GM19455 (cell line): ENCODE measurements around the gene GBE1.
"Not testable (repeated sequence)": the region's sequence is repeated elsewhere in the genome, so short reads cannot be mapped to it uniquely, and the experiment has no call there.

ENCODE experiments used
- ATAC-seq: cut with Tn5 transposase; IDR thresholded peaks from one replicate; pipeline ENCODE4 v1.9.1; 2021; ENCODE audit not compliant: unreplicated experiment

Gene GBE1

GRCh38 chr3:81544385-81544784 is 217.1 kb downstream of the GBE1 start:
- ATAC-seq, result no peak

- no peak for ATAC-seq
Observed at GRCh38 chr3:81540787-81541186, 220.7 kb downstream of the GBE1 start.

GRCh38 chr3:81531846-81532245 is 229.6 kb downstream of the GBE1 start:
- ATAC-seq, result no peak

DNA sequence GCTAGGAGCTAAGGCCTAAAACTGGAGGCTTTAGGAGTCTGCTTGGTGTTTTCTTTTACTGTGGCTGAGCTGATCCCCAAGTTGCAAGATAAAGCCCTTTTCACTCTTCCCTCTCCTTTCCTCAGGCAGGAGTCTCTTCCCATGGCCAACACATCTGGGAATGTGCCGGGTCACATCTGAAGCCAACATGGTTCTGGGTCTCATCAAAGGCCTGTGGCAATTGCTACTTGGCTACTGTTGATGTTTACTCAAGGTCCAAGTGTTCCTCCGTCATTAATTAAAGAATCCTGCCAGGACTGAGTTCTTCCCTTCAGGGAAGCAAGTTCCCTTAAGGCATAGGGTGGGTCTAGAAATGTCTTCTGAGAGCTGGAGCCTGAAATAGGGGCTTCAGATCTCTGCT is 230.2 kb downstream of the GBE1 start:
- ATAC-seq, result no peak

DNA sequence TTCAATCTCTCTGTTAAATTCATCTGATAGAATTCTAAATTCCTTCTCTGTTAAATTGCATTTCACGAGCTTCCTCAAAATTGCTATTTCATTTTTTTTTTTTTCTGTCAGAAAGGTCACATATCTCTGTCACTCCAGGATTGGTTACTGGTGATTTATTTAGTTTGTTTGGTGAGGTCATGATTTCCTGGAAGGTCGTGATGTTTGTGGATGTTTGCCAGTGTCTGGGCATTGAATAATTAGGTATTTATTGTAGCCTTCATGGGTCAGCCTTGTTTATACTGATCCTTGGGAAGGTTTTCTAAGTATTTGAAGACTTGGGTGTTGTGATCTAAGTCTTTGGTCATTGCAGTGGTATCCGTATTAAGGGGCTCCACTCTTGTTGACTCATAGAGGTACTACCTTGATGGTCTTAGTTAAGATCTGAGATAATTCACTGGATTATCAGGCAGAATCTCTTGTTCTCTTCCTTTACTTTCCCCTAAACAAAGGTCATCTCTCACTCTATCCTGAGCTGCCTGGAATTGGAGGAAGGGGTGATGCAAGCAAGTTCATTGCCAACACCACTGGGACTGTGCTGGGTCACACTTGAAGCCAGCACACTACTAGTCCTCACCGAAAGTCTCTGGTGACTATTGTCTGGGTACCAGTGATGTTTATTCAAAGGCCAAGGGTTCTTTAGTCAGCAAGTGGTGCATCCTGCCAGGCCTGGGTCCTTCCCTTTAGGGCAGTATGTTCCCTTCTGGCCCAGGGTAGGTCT is 231.1 kb downstream of the GBE1 start:
- no peak for ATAC-seq

GRCh38 chr3:81521855-81522254 is 239.6 kb downstream of the GBE1 start:
- ATAC-seq, result no peak

DNA sequence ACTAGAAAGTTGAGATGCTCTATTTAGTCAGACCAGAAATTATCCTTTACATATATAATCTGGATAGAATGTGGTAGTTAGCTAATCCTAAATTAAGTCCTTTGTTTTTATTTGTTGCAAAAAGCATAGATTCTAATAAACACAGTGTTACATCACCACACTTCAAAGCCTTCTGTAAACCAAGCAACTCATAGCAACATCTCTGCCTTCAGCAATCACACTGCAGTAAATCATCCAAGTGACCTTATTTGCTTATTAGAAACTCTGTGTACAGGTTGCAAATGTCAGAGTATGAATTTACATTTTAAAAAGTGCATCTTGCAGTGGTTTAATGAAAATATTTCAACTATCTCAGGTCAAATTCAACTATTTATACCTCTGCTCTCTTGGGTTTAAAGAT is 242.5 kb downstream of the GBE1 start:
- no peak for ATAC-seq

GRCh38 chr3:81516042-81516441 is 245.4 kb downstream of the GBE1 start:
- no peak for ATAC-seq

GRCh38 chr3:81513591-81513990 is 247.9 kb downstream of the GBE1 start:
- no peak for ATAC-seq

DNA sequence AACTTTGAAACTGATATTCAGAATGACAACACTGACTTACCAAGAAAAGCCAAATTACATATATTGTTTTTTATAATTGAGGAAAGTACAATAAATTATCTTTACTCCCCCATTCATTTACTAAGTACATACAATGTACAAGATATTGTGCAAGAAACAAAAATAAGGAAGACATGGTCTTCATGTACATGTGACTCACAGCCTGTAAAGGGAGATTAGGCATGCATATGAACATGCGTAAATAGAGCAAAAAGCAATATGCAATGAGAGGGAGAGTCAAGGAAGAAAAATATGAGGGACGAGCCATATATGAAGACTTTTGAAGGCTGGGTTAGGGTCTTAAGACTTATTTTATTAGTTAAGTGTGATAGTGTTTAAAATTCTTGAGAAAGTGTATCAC is 258.4 kb downstream of the GBE1 start:
- ATAC-seq, result no peak

DNA sequence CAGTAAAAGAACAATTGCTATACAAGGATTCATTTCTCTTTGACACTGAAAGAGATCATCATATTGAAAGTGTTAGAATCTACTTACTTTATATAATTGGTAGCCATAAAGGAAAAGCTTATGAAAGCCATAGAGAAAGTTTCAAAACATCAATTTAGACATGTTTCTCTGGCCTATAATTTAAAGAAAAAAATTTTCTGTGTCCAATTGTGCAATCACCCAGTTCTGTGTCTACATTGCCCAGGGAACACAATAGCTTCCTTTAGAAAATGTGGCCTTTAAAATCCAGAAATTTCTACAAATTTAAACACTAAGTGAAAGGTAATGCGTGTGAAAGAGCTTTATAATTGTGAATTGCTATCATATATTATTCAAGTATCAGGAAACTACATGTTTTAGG is 259.2 kb downstream of the GBE1 start:
- ATAC-seq, result no peak

DNA sequence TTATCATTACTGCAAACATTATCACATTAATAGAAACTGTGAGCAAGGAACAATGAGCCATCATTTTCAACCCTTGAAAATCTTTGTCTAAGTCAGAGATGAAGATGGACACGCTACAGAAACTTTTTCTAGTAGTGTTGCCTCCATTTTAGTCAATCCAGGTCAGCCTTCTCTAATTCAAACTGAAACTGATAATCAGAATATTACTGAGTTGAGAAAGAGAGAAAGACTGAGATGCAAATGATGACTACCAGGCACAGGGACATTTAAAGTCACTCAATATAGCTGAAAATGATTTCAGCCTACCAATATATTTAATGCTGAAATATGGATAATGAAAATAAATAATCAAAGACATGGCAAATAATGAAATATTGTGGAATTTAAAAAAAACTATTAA is 261.4 kb downstream of the GBE1 start:
- peak; percentile 81 for ATAC-seq

- ATAC-seq, result no peak
Observed at GRCh38 chr3:81497572-81498251, 263.7 kb downstream of the GBE1 start.

- ATAC-seq, result no peak
Observed at GRCh38 chr3:81496407-81497104, 264.9 kb downstream of the GBE1 start.

DNA sequence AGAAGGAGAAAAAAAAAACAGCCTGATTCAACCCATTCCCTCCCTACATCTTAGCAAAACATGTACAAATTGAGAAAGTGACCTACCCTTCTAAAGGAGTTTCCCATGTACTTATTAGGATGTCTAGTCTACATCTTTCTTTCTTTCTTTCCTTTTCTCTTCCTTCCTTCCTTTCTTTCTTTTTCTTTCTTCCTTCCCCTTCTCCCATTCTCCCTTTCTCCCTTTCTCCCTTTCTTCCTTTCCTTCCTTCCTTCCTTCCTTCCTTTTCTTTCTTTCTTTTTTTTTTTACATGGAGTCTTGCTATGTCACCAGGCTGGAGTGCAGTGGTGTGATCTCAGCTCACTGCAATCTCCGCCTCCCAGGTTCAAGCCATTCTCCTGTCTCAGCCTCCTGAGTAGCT is 269.0 kb downstream of the GBE1 start:
- ATAC-seq, result not testable (repeated sequence)

GRCh38 chr3:81492040-81492439 is 269.4 kb downstream of the GBE1 start:
- ATAC-seq, result no peak

- ATAC-seq, result peak; percentile 95
Observed at GRCh38 chr3:81490541-81491288, 270.7 kb downstream of the GBE1 start.

DNA sequence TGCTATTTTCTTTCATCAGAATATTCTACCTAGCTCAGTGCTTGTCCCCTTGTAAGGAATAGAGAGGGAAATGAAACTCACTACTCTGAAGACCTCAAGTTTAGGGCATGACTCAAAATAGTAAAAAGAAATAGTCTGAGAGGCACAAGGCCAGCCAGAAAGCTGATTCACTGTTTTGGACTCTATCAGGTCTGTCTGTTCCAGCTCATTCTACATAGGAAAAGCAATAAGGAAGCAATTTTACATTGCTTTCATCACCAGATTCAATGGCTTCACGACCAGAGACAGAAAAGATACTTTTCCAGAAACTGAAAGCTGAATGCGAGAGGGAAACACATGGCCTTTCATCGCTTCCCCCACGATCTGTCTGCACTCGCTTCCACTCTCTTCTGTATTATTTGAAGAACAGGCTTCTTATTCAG is 276.0 kb downstream of the GBE1 start:
- peak; percentile 96 for ATAC-seq

- no peak for ATAC-seq
Observed at GRCh38 chr3:81484520-81484919, 276.9 kb downstream of the GBE1 start.

- ATAC-seq, result no peak
Observed at GRCh38 chr3:81483046-81483445, 278.4 kb downstream of the GBE1 start.

GRCh38 chr3:81477740-81478139 is 283.7 kb downstream of the GBE1 start:
- ATAC-seq, result no peak
